K562 (cell line): ENCODE data around the gene TNFRSF18. TPM values are rescaled to one million over a fixed set of nuclear protein-coding genes. Genes with fewer than 3 reads are reported as not detected.
A peak's percentile ranks its signal among the peaks of the same experiment; 100 is the strongest.

ENCODE experiments used
- ATAC-seq: fragments of 200-7000 bp; cut with Tn5 transposase; 3 replicates; pipeline ENCODE4 v1.9.1; 2020; ENCODE audit warnings: moderate library complexity
- BruUV-seq: library from RNA; stranded (reverse); fragments of 400-500 nt; replicated peaks from 2 replicates; lab custom pipeline; 2021; lab: Mats Ljungman, UMichigan
- CTCF ChIA-PET: fragments of 300-600 bp; formaldehyde crosslinking; extraction: SDS; loops from one replicate; lab custom pipeline; 2021; ENCODE audit warnings: low intra/inter-chr PET ratio; lab: Yijun Ruan, JAX
- POLR2A ChIA-PET: fragments of 300-600, 350-650 bp; sonication (Branson Sonifier 250); formaldehyde crosslinking; extraction: SDS; loops from one replicate; lab custom pipeline; 2021; ENCODE audit warnings: antibody characterized with exemption, inconsistent platforms; lab: Yijun Ruan, JAX
- DNase-seq, 4 experiments: peaks; one replicate each; pipeline versions ENCODE4 v3.0.0 to v3.0.0-alpha.2; 2011 to 2018; ENCODE audit warnings: low spot score in 3 of 4, mixed read lengths in 3 of 4; ENCODE audit errors: extremely low read depth in 1 of 4
- FAIRE-seq: peaks from 2 replicates; lab custom pipeline; 2011; peaks lifted over from hg19 to GRCh38; lab: Jason Lieb, UNC
- H2AFZ ChIP-seq: 2 replicates; pipeline ENCODE4 v1.6.0; 2011; ENCODE audit warnings: low read depth, low read length, control low read depth, inconsistent platforms
- H3K27ac ChIP-seq: fragments of 200-600 bp; 3 replicates; pipeline ENCODE4 v1.8.0; 2011; ENCODE audit warnings: low read depth, mild to moderate bottlenecking, control low read depth, inconsistent platforms, low read length, moderate library complexity, mixed read lengths; ENCODE audit errors: extremely low read depth
- H3K27me3 ChIP-seq, 2 experiments: fragments of 300-600 bp in 1 of 2; 2 replicates in 1 of 2; 3 replicates in 1 of 2; pipeline versions ENCODE4 v1.6.0 to v1.8.0; 2011; ENCODE audit warnings: inconsistent platforms in 2 of 2, low read length in 2 of 2, mild to moderate bottlenecking in 1 of 2, mixed read lengths in 1 of 2, moderate library complexity in 1 of 2; ENCODE audit not compliant: control insufficient read depth in 2 of 2, insufficient read depth in 2 of 2
- H3K36me3 ChIP-seq: fragments of 300-600 bp; 3 replicates; pipeline ENCODE4 v1.8.0; 2011; ENCODE audit warnings: mild to moderate bottlenecking, low read length, inconsistent platforms; ENCODE audit not compliant: control insufficient read depth, insufficient read depth
- H3K4me1 ChIP-seq, 2 experiments: fragments of 200-600 bp in 1 of 2; replicated peaks in 1 of 2; 2 replicates in 1 of 2; 3 replicates in 1 of 2; pipeline versions ENCODE4 v1.5.1 to v1.8.0; 2011; ENCODE audit warnings: inconsistent platforms in 2 of 2, low read length in 2 of 2, mild to moderate bottlenecking in 1 of 2, mixed read lengths in 1 of 2, moderate library complexity in 1 of 2; ENCODE audit not compliant: control insufficient read depth in 2 of 2, insufficient read depth in 2 of 2
- H3K4me2 ChIP-seq: 2 replicates; pipeline ENCODE4 v1.6.1; 2011; ENCODE audit warnings: low read length, control low read depth, inconsistent platforms, mixed read lengths; ENCODE audit not compliant: insufficient read depth
- H3K4me3 ChIP-seq: fragments of 200-600 bp; sonication (generic), shearing (Covaris generic); 2 replicates; pipeline ENCODE4 v1.5.1; 2016; ENCODE audit warnings: control low read depth, inconsistent platforms
- H3K79me2 ChIP-seq: fragments of 200-600 bp; 3 replicates; pipeline ENCODE4 v1.8.0; 2011; ENCODE audit warnings: low read length, inconsistent platforms; ENCODE audit not compliant: control insufficient read depth, insufficient read depth
- H3K9ac ChIP-seq, 2 experiments: 2 replicates each; pipeline versions ENCODE4 v1.6.0 to v1.6.1; 2011; ENCODE audit warnings: low read depth in 2 of 2, low read length in 2 of 2, control low read depth in 1 of 2, inconsistent platforms in 1 of 2, mild to moderate bottlenecking in 1 of 2, mixed read lengths in 1 of 2; ENCODE audit not compliant: insufficient read depth in 1 of 2
- H3K9me1 ChIP-seq: one replicate; pipeline ENCODE4 v1.6.0; 2011; ENCODE audit warnings: inconsistent platforms, mild to moderate bottlenecking, low read length, moderate library complexity; ENCODE audit not compliant: control insufficient read depth, insufficient read depth
- H3K9me3 ChIP-seq: replicated peaks from 2 replicates; pipeline ENCODE4 v1.5.1; 2011; ENCODE audit warnings: low read depth, low read length, inconsistent platforms; ENCODE audit not compliant: control insufficient read depth, insufficient read depth
- H4K20me1 ChIP-seq: replicated peaks from 2 replicates; pipeline ENCODE4 v1.6.1; 2011; ENCODE audit warnings: low read length, inconsistent platforms, mixed read lengths; ENCODE audit not compliant: control insufficient read depth, insufficient read depth
- CREB1 ChIP-seq, 2 experiments: sonication (generic) in 1 of 2; formaldehyde crosslinking in 1 of 2; IDR thresholded peaks; 2 replicates each; pipeline versions ENCODE4 v1.6.1 to v1.8.0; 2012 to 2022; ENCODE audit warnings: inconsistent platforms in 1 of 2, mild to moderate bottlenecking in 1 of 2, missing genetic modification reagents in 1 of 2, moderate library complexity in 1 of 2
- MAFG ChIP-seq: fragments of 450-650 bp; conservative IDR thresholded peaks from 2 replicates; pipeline ENCODE4 v1.6.1; 2016; ENCODE audit warnings: missing genetic modification characterization, missing compliant biosample characterization
- POLR2G ChIP-seq: fragments of 200-400 bp; formaldehyde crosslinking; IDR thresholded peaks from 2 replicates; pipeline ENCODE4 v1.6.1; 2017; ENCODE audit warnings: low read depth, mild to moderate bottlenecking, antibody characterized with exemption, low read length, moderate library complexity
- TGIF2 ChIP-seq: sonication (generic); formaldehyde crosslinking; IDR thresholded peaks from 2 replicates; pipeline ENCODE4 v1.8.1; 2022; ENCODE audit warnings: mild to moderate bottlenecking, missing genetic modification reagents, moderate library complexity
- ZNF592 ChIP-seq: fragments of 450-650 bp; IDR thresholded peaks from 2 replicates; pipeline ENCODE4 v1.6.1; 2017; ENCODE audit warnings: antibody characterized with exemption, mild to moderate bottlenecking
- WGBS: fragments of 100-300 bp; shearing (Covaris generic); methylation state at CpG from one replicate; pipeline ENCODE4 v1.1.6; 2016; ENCODE audit warnings: low coverage, mixed read lengths; ENCODE audit not compliant: insufficient coverage; ENCODE audit errors: missing lambda C conversion rate; 5-methylcytosine and 5-hydroxymethylcytosine counted together
- in situ Hi-C: fragments of 300-500 bp; cut with MboI; formaldehyde crosslinking; loops from 4 replicates; pipeline ENCODE4 v1.15.0; 2018; ENCODE audit warnings: inconsistent platforms, mixed read lengths
- intact Hi-C: fragments of 100-400 bp; cut with micrococcal nuclease; formaldehyde crosslinking; loops from 2 replicates; pipeline ENCODE4 v1.14.2; 2022
- polyA plus RNA-seq, 8 experiments: library from polyadenylated mRNA; depleted of rRNA in 4 of 8; stranded (reverse) in 5 of 8; unstranded in 3 of 8; fragments of >200 nt; fragmentation: Nextera tagmentation in 2 of 8; fragmentation: Illumina TruSeq in 1 of 8; extraction: Ambion mirVana in 2 of 8; extraction: Trizol in 1 of 8; gene quantifications; 2 replicates each; pipeline versions ENCODE4 v1.2.1 to v1.2.3, GENCODE V29; 2011 to 2014; ENCODE audit warnings: inconsistent platforms in 1 of 8, missing spikeins in 1 of 8
- total RNA-seq, 7 experiments: library from RNA; depleted of rRNA in 6 of 7; stranded (reverse); fragments of >200 nt in 6 of 7; fragmentation: Illumina TruSeq in 2 of 7; extraction: Trizol in 2 of 7; gene quantifications; 2 replicates each; pipeline versions ENCODE4 v1.2.1 to v1.2.3, GENCODE V29; 2011 to 2021; ENCODE audit warnings: low replicate concordance in 1 of 7

The TNFRSF18 gene
- total and polyA plus RNA-seq, 9 of the 15 experiments (the other 6 are each of a cell fraction or from before 2014, with no cell fraction given): 0.24 to 0.27 TPM; not detected in 7

GRCh38 chr1:1239227-1239613 lies 32.8 kb upstream of the TNFRSF18 start:
- no peaks in the 10 kb centered on the region for H4K20me1 ChIP-seq
- POLR2A ChIA-PET: interaction anchor here (0.6 to 1.2 kb wide), 4 partner anchors 8 to 109 kb away, joined by 3 to 6 read pairs (median 4); no protein-coding TSS in a partner anchor
- in situ Hi-C loops: no loop called here

GRCh38 chr1:1238702-1239178 lies 32.3 kb upstream of the TNFRSF18 start:
- no peak overlapping the region for H3K27ac ChIP-seq

More at GRCh38 chr1:1239227-1239613, 32.8 kb upstream of the TNFRSF18 start:
- H3K36me3 ChIP-seq: peaks cover 3% of the 10 kb centered on the region; the same call in 1 of the 3 replicates
- no peaks in the 10 kb centered on the region for H3K9me1 ChIP-seq
- peaks cover 0 to 96% of the 10 kb centered on the region in 2 experiments; a peak in 3 of 5 replicates for H3K4me1 ChIP-seq
- ATAC-seq (no peak; the same call in 2 of the 3 replicates), DNase-seq (no peak), FAIRE-seq (no peak)
- no TSS peak for BruUV-seq
- no peak for TF ChIP-seq CREB1 (IDR thresholded peaks at IDR 0.05)
- TF ChIP-seq CREB1 (CRISPR knock-in tag; IDR thresholded peaks at IDR 0.05): no peak
- 0 out of 2 replicates have a peak, but pooled peaks have one; percentile 14 for TF ChIP-seq POLR2G
- peak; percentile 33; the same call in 1 of the 2 replicates for TF ChIP-seq TGIF2 (CRISPR knock-in tag)
- TF ChIP-seq MAFG: no peak
- no peak overlapping the region for H2AFZ ChIP-seq
- CTCF ChIA-PET: interaction anchor here (1.1 kb wide), 1 partner anchor 119 kb away, joined by 3 read pairs; no protein-coding TSS in a partner anchor
- no peak overlapping the region for H3K4me2 ChIP-seq
- no peak overlapping the region for H3K27ac ChIP-seq
- intact Hi-C loops: no loop called here
- peaks cover 9% of the 10 kb centered on the region for H3K79me2 ChIP-seq
- H3K9ac ChIP-seq: peak overlapping the region in 1 of 2 experiments; percentile 85; a peak in 2 of 4 replicates
- H3K9me3 ChIP-seq: no peaks in the 10 kb centered on the region
- WGBS: 75% methylated on average over 14 of the region's 15 CpGs
- no peaks in the 10 kb centered on the region for H3K27me3 ChIP-seq
- no peak overlapping the region for H3K4me3 ChIP-seq

More at GRCh38 chr1:1238702-1239178, 32.3 kb upstream of the TNFRSF18 start:
- DNase-seq: no peak
- Histone ChIP-seq H2AFZ (no peak overlapping the region), H4K20me1 (no peaks in the 10 kb centered on the region), H3K79me2 (peaks cover 13% of the 10 kb centered on the region), H3K9ac (peak overlapping the region in 1 of 2 experiments; percentile 42; a peak in 1 of 4 replicates), H3K36me3 (peaks cover 7% of the 10 kb centered on the region; the same call in 1 of the 3 replicates), H3K4me3 (no peak overlapping the region), H3K4me1 (peaks cover 0 to 96% of the 10 kb centered on the region in 2 experiments; a peak in 3 of 5 replicates), H3K27me3 (no peaks in the 10 kb centered on the region), H3K9me3 (no peaks in the 10 kb centered on the region; the same call in 1 of the 2 replicates), H3K9me1 (no peaks in the 10 kb centered on the region), H3K4me2 (no peak overlapping the region)
- POLR2A ChIA-PET: interaction anchor here (0.8 to 1.0 kb wide), 4 partner anchors 9 to 158 kb away, joined by 3 to 5 read pairs (median 4); no protein-coding TSS in a partner anchor
- FAIRE-seq: no peak
- WGBS: 76% methylated on average over 17 of the region's 19 CpGs
- CTCF ChIA-PET: interaction anchor here (1.1 kb wide), 1 partner anchor 118 kb away, joined by 3 read pairs; no protein-coding TSS in a partner anchor
- BruUV-seq: no TSS peak
- in situ Hi-C loops: no loop called here
- no peak for ATAC-seq
- TF ChIP-seq ZNF592 (no peak), POLR2G (peak; percentile 44)
- intact Hi-C loops: no loop called here
